Uterus (tissue), 4 donors: ENCODE data around the gene TMEM117. TPM values are rescaled to one million over a fixed set of nuclear protein-coding genes. Genes with fewer than 3 reads are reported as not detected.

Source experiments
- DNase-seq, 2 donors: peaks; one replicate each; pipeline ENCODE4 v3.0.0-alpha.2; 2019 to 2020
- H3K27ac ChIP-seq, 2 donors: fragments of 200-600 bp; sonication (generic); 1 replicate in 1 of 2; 2 replicates in 1 of 2; pipeline ENCODE4 v1.5.1; 2016 to 2018
- H3K27me3 ChIP-seq, 2 donors: fragments of 200-600 bp; sonication (generic); one replicate each; pipeline ENCODE4 v1.5.1; 2018 to 2019; ENCODE audit warnings: control low read depth in 1 of 2
- H3K36me3 ChIP-seq, 2 donors: fragments of 200-600 bp; sonication (generic); one replicate each; pipeline ENCODE4 v1.5.1; 2019; ENCODE audit warnings: control low read depth in 1 of 2
- H3K4me1 ChIP-seq, 2 donors: fragments of 200-600 bp; sonication (generic); one replicate each; pipeline ENCODE4 v1.5.1; 2018 to 2019; ENCODE audit warnings: control low read depth in 1 of 2
- H3K4me3 ChIP-seq, 2 donors: fragments of 200-600 bp; sonication (generic); 1 replicate in 1 of 2; 2 replicates in 1 of 2; pipeline ENCODE4 v1.5.1; 2018 to 2019; ENCODE audit warnings: mild to moderate bottlenecking in 1 of 2
- H3K9me3 ChIP-seq, 2 donors: fragments of 200-600 bp; sonication (generic); one replicate each; pipeline ENCODE4 v1.5.1; 2019; ENCODE audit warnings: control low read depth in 1 of 2
- CTCF ChIP-seq, 4 experiments: fragments of 200-600 bp in 2 of 4; fragments of 450-650 bp in 2 of 4; sonication (generic) in 2 of 4; IDR thresholded peaks; one replicate each; pipeline ENCODE4 v1.5.1; 2016 to 2019; ENCODE audit warnings: antibody characterized with exemption in 4 of 4, mild to moderate bottlenecking in 2 of 4, moderate library complexity in 1 of 4
- POLR2A ChIP-seq, 2 donors: fragments of 450-650 bp; IDR thresholded peaks; one replicate each; pipeline ENCODE4 v1.6.1; 2016; ENCODE audit warnings: antibody characterized with exemption in 2 of 2, mild to moderate bottlenecking in 1 of 2, moderate library complexity in 1 of 2
- intact Hi-C: fragments of 100-400 bp; cut with DNase I; formaldehyde crosslinking; loops from one replicate; pipeline ENCODE4 v1.15.1; 2023; ENCODE audit warnings: low total_unique reads
- total RNA-seq, 4 donors: library from RNA; depleted of rRNA in 3 of 4; stranded (reverse); fragments of >200 nt in 3 of 4; gene quantifications; one replicate each; pipeline versions ENCODE4 v1.1.0 to v1.2.4, GENCODE V29; 2014 to 2023
- donor health status: DM: yes; HTN: yes; CAD: no.

TMEM117 gene
- total RNA-seq, 4 donors from 2014 or later: 1.0 to 34.4 (median 6.1) TPM

- no peak for TF ChIP-seq CTCF (IDR thresholded peaks at IDR 0.05)
- TF ChIP-seq POLR2A (IDR thresholded peaks at IDR 0.05): no peak
- no peaks in the 10 kb centered on the region for H3K36me3 ChIP-seq
- intact Hi-C loops: no loop called here
Observed at GRCh38 chr12:43945983-43946382, 110.1 kb downstream of the TMEM117 start.

GRCh38 chr12:43951286-43951685 is 115.4 kb downstream of the TMEM117 start:
- no peaks in the 10 kb centered on the region for H3K9me3 ChIP-seq
- no peaks in the 10 kb centered on the region for H3K27me3 ChIP-seq
- TF ChIP-seq CTCF (IDR thresholded peaks at IDR 0.05) (no peak), POLR2A (IDR thresholded peaks at IDR 0.05) (no peak)
- DNase-seq: no peak
- H3K4me3 ChIP-seq: no peak overlapping the region
- H3K4me1 ChIP-seq: no peaks in the 10 kb centered on the region
- H3K27ac ChIP-seq: no peak overlapping the region
- intact Hi-C loops: no loop called here
- no peaks in the 10 kb centered on the region for H3K36me3 ChIP-seq

More at GRCh38 chr12:43945983-43946382, 110.1 kb downstream of the TMEM117 start:
- Histone ChIP-seq H3K27ac (no peak overlapping the region), H3K4me1 (no peaks in the 10 kb centered on the region), H3K9me3 (no peaks in the 10 kb centered on the region), H3K4me3 (no peak overlapping the region), H3K27me3 (no peaks in the 10 kb centered on the region)
- no peak for DNase-seq

GRCh38 chr12:43957732-43958372 is 122.0 kb downstream of the TMEM117 start:
- Histone ChIP-seq H3K4me3 (no peak overlapping the region), H3K36me3 (no peaks in the 10 kb centered on the region), H3K27me3 (no peaks in the 10 kb centered on the region), H3K4me1 (no peaks in the 10 kb centered on the region), H3K27ac (no peak overlapping the region), H3K9me3 (no peaks in the 10 kb centered on the region)
- intact Hi-C loops: no loop called here
- TF ChIP-seq CTCF (IDR thresholded peaks at IDR 0.05): peak in 3 of 4 experiments; percentile 4 to 35 (median 21)
- no peak for TF ChIP-seq POLR2A (IDR thresholded peaks at IDR 0.05)
- DNase-seq: no peak

- no peak for TF ChIP-seq POLR2A (IDR thresholded peaks at IDR 0.05)
- TF ChIP-seq CTCF (IDR thresholded peaks at IDR 0.05): no peak
- intact Hi-C loops: no loop called here
Observed at GRCh38 chr12:43964033-43964432, 128.2 kb downstream of the TMEM117 start.

GRCh38 chr12:43964961-43965360 is 129.1 kb downstream of the TMEM117 start:
- DNase-seq: no peak
- Histone ChIP-seq H3K27me3 (no peaks in the 10 kb centered on the region), H3K4me3 (no peak overlapping the region), H3K27ac (no peak overlapping the region), H3K4me1 (no peaks in the 10 kb centered on the region), H3K9me3 (no peaks in the 10 kb centered on the region), H3K36me3 (no peaks in the 10 kb centered on the region)
- TF ChIP-seq POLR2A (IDR thresholded peaks at IDR 0.05) (no peak), CTCF (IDR thresholded peaks at IDR 0.05) (no peak)
- intact Hi-C loops: no loop called here

More at GRCh38 chr12:43964033-43964432, 128.2 kb downstream of the TMEM117 start:
- Histone ChIP-seq H3K27ac (no peak overlapping the region), H3K36me3 (no peaks in the 10 kb centered on the region), H3K9me3 (no peaks in the 10 kb centered on the region), H3K27me3 (no peaks in the 10 kb centered on the region), H3K4me3 (no peak overlapping the region), H3K4me1 (no peaks in the 10 kb centered on the region)
- DNase-seq: no peak
